CD14-positive monocyte (primary cell): ENCODE measurements around the gene TM7SF3. TPM values are rescaled to one million over a fixed set of nuclear protein-coding genes. Genes with fewer than 3 reads are reported as not detected.

Source experiments
- DNase-seq, 3 donors: peaks; one replicate each; pipeline ENCODE4 v3.0.0-alpha.2; 2011 to 2022
- H2AFZ ChIP-seq: 2 replicates; pipeline ENCODE4 v1.6.0; 2012; ENCODE audit warnings: mild to moderate bottlenecking, low read depth, low read length, inconsistent platforms; ENCODE audit not compliant: insufficient read depth, poor library complexity, severe bottlenecking
- H3K27ac ChIP-seq, 2 donors: 1 replicate in 1 of 2; 2 replicates in 1 of 2; pipeline ENCODE4 v1.5.1; 2012 to 2013; ENCODE audit warnings: low read length in 2 of 2, control low read depth in 1 of 2, inconsistent platforms in 1 of 2, low read depth in 1 of 2, mild to moderate bottlenecking in 1 of 2
- H3K27me3 ChIP-seq, 2 donors: one replicate each; pipeline versions ENCODE4 v1.6.0 to v1.6.1; 2011 to 2013; ENCODE audit warnings: low read length in 2 of 2; ENCODE audit not compliant: control insufficient read depth in 2 of 2, insufficient read depth in 2 of 2
- H3K36me3 ChIP-seq, 2 donors: replicated peaks in 1 of 2; 1 replicate in 1 of 2; 2 replicates in 1 of 2; pipeline versions ENCODE4 v1.5.1 to v1.6.1; 2012 to 2013; ENCODE audit warnings: low read length in 2 of 2, control low read depth in 1 of 2, inconsistent platforms in 1 of 2, mild to moderate bottlenecking in 1 of 2; ENCODE audit not compliant: insufficient read depth in 2 of 2, control insufficient read depth in 1 of 2
- H3K4me1 ChIP-seq, 2 donors: 1 replicate in 1 of 2; 2 replicates in 1 of 2; pipeline versions ENCODE4 v1.5.1 to v1.6.1; 2012 to 2013; ENCODE audit warnings: low read length in 2 of 2, control low read depth in 1 of 2, inconsistent platforms in 1 of 2, mild to moderate bottlenecking in 1 of 2, moderate library complexity in 1 of 2; ENCODE audit not compliant: insufficient read depth in 2 of 2, control insufficient read depth in 1 of 2
- H3K4me2 ChIP-seq: replicated peaks from 2 replicates; pipeline ENCODE3; 2012; ENCODE audit warnings: low read length, moderate library complexity, mild to moderate bottlenecking; ENCODE audit not compliant: poor library complexity, severe bottlenecking; ENCODE audit errors: extremely low read depth
- H3K4me3 ChIP-seq, 3 experiments: fragments of 200-600 bp in 1 of 3; sonication (generic) in 1 of 3; replicated peaks in 1 of 3; 1 replicate in 2 of 3; 2 replicates in 1 of 3; pipeline ENCODE4 v1.5.1; 2011 to 2013; ENCODE audit warnings: low read length in 3 of 3, mild to moderate bottlenecking in 3 of 3, control low read depth in 2 of 3, low read depth in 2 of 3, inconsistent platforms in 1 of 3, moderate library complexity in 1 of 3
- H3K79me2 ChIP-seq: 2 replicates; pipeline ENCODE4 v1.6.0; 2012; ENCODE audit warnings: mild to moderate bottlenecking, control low read depth, inconsistent platforms, low read length, moderate library complexity; ENCODE audit not compliant: insufficient read depth
- H3K9ac ChIP-seq: 2 replicates; pipeline ENCODE4 v1.6.0; 2017; ENCODE audit warnings: low read length, mild to moderate bottlenecking; ENCODE audit not compliant: insufficient read depth, poor library complexity, severe bottlenecking
- H3K9me3 ChIP-seq, 2 donors: replicated peaks in 1 of 2; 1 replicate in 1 of 2; 2 replicates in 1 of 2; pipeline versions ENCODE4 v1.5.1 to v1.6.1; 2012 to 2013; ENCODE audit warnings: low read length in 2 of 2, control low read depth in 1 of 2; ENCODE audit not compliant: control insufficient read depth in 1 of 2, insufficient read depth in 1 of 2
- H4K20me1 ChIP-seq: 2 replicates; pipeline ENCODE4 v1.6.0; 2012; ENCODE audit warnings: mild to moderate bottlenecking, low read length, control low read depth, moderate library complexity; ENCODE audit not compliant: insufficient read depth
- H3K27ac Mint-ChIP-seq, 7 donors: one replicate each; pipeline ENCODE4 v1.8.0; 2020; ENCODE audit warnings: mild to moderate bottlenecking in 7 of 7, mixed read lengths in 7 of 7, moderate library complexity in 6 of 7, inconsistent platforms in 2 of 7
- H3K27me3 Mint-ChIP-seq, 3 donors: one replicate each; pipeline ENCODE4 v1.8.0; 2021 to 2022; ENCODE audit warnings: low read depth in 3 of 3, mild to moderate bottlenecking in 3 of 3, mixed read lengths in 3 of 3, moderate library complexity in 3 of 3, inconsistent platforms in 1 of 3
- H3K36me3 Mint-ChIP-seq, 2 donors: one replicate each; pipeline ENCODE4 v1.8.0; 2020; ENCODE audit warnings: mixed read lengths in 2 of 2, inconsistent platforms in 1 of 2, mild to moderate bottlenecking in 1 of 2
- H3K4me1 Mint-ChIP-seq: one replicate; pipeline ENCODE4 v1.8.0; 2020; ENCODE audit warnings: mild to moderate bottlenecking, mixed read lengths
- H3K4me3 Mint-ChIP-seq, 2 donors: one replicate each; pipeline ENCODE4 v1.8.0; 2020; ENCODE audit warnings: mild to moderate bottlenecking in 2 of 2, mixed read lengths in 2 of 2, moderate library complexity in 1 of 2
- H3K9me3 Mint-ChIP-seq, 7 donors: one replicate each; pipeline ENCODE4 v1.8.0; 2020 to 2022; ENCODE audit warnings: mixed read lengths in 7 of 7, mild to moderate bottlenecking in 6 of 7, moderate library complexity in 6 of 7, inconsistent platforms in 2 of 7
- CTCF ChIP-seq: fragments of 200-600 bp; IDR thresholded peaks from one replicate; pipeline ENCODE4 v1.8.0; 2022; ENCODE audit warnings: antibody characterized with exemption, mild to moderate bottlenecking
- WGBS: methylation state at CpG from one replicate; pipeline ENCODE4 v1.1.5; 2013; ENCODE audit warnings: missing lambda C conversion rate; ENCODE audit not compliant: insufficient coverage; 5-methylcytosine and 5-hydroxymethylcytosine counted together
- intact Hi-C, 2 donors: fragments of 100-400 bp; cut with micrococcal nuclease; formaldehyde crosslinking; loops; one replicate each; pipeline versions ENCODE4 v1.15.0 to v1.15.1; 2023
- polyA plus RNA-seq, 3 donors: library from polyadenylated mRNA; depleted of rRNA in 1 of 3; unstranded in 2 of 3; stranded (reverse) in 1 of 3; fragments of 300-500 nt in 2 of 3; fragments of >200 nt in 1 of 3; fragmentation: Illumina TruSeq in 2 of 3; gene quantifications; 1 replicate in 2 of 3; 2 replicates in 1 of 3; pipeline ENCODE4 v1.2.3, GENCODE V29; 2012 to 2021

Gene TM7SF3
- polyA plus RNA-seq, 3 donors, result 36.3 to 85.9 (median 71.7) TPM

DNA sequence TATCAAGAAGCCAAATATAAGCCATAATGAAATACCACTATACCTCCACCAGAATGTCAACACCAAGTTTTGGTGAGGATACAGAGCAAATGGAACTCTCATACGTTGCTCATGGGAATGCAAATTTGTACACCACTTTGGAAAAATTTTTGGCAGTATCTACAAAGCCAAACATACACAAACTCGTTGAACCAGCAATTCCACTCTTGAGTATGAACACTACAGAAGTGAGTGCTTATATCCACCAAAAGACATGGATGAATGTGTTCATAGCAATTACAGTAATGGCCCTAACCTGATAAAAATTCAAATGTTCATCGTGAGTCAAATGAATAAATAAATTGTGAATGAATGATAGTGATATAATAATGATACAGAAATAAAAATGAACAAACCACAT is 43.4 kb upstream of the TM7SF3 start:
- Mint-ChIP-seq H3K27me3 (peaks cover 0 to 3% (median 0%) of the 10 kb centered on the region in 3 donors), H3K9me3 (peaks cover 0 to 12% (median 3%) of the 10 kb centered on the region in 7 donors), H3K4me1 (peaks cover 6% of the 10 kb centered on the region), H3K36me3 (peaks cover 5 to 6% of the 10 kb centered on the region in 2 donors), H3K27ac (no peak overlapping the region), H3K4me3 (no peak overlapping the region)
- H3K4me3 ChIP-seq, result no peak overlapping the region
- peaks cover 0 to 3% of the 10 kb centered on the region in 2 donors for H3K4me1 ChIP-seq
- no peak overlapping the region for H3K4me2 ChIP-seq
- TF ChIP-seq CTCF, result no peak
- DNase-seq, result no peak
- no CpG with 5 or more reads among the region's 3 CpGs for WGBS
- no peaks in the 10 kb centered on the region for H3K79me2 ChIP-seq
- no peak overlapping the region for H3K9ac ChIP-seq
- H3K27me3 ChIP-seq, result no peaks in the 10 kb centered on the region
- H4K20me1 ChIP-seq, result no peaks in the 10 kb centered on the region
- H2AFZ ChIP-seq, result no peak overlapping the region
- intact Hi-C loops, result no loop called here
- no peak overlapping the region for H3K27ac ChIP-seq
- no peaks in the 10 kb centered on the region for H3K9me3 ChIP-seq
- no peaks in the 10 kb centered on the region for H3K36me3 ChIP-seq

DNA sequence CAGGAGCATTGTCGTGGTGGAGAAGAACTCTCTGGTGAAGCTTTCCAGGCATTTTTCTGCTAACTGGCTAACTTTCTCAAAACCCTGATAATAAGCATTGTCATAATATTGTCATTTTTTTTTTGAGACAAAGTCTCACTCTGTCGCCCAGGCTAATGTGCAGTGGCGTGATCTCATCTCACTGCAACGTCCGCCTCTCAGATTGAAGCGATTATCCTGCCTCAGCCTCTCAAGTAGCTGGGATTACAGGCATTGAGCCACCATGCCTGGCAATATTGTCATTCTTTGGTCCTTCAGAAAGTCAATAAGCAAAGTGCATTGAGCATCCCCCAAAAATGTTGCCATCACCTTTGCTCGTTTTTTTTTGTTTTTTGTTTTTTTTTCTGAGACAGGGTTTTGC is 41.8 kb upstream of the TM7SF3 start:
- Histone ChIP-seq H3K79me2 (no peaks in the 10 kb centered on the region), H3K9ac (no peak overlapping the region), H4K20me1 (no peaks in the 10 kb centered on the region), H3K4me1 (peaks cover 0 to 3% of the 10 kb centered on the region in 2 donors), H3K36me3 (no peaks in the 10 kb centered on the region), H3K4me2 (no peak overlapping the region), H2AFZ (no peak overlapping the region), H3K27ac (no peak overlapping the region), H3K27me3 (no peaks in the 10 kb centered on the region), H3K9me3 (no peaks in the 10 kb centered on the region), H3K4me3 (no peak overlapping the region)
- Mint-ChIP-seq H3K36me3 (peaks cover 0 to 5% of the 10 kb centered on the region in 2 donors), H3K27ac (no peak overlapping the region), H3K4me1 (peaks cover 6% of the 10 kb centered on the region), H3K9me3 (peaks cover 0 to 2% (median 0%) of the 10 kb centered on the region in 7 donors), H3K4me3 (no peak overlapping the region), H3K27me3 (no peaks in the 10 kb centered on the region)
- 95% methylated on average over 6 of the region's 7 CpGs for WGBS
- DNase-seq, result no peak
- intact Hi-C loops, result no loop called here
- TF ChIP-seq CTCF, result no peak
